GM18508 (cell line): Measurements from ENCODE around the gene CCSER1.
"Not testable (repeated sequence)": the region's sequence is repeated elsewhere in the genome, so short reads cannot be mapped to it uniquely, and the experiment has no call there.

Experiments used
- ATAC-seq: cut with Tn5 transposase; IDR thresholded peaks from one replicate; pipeline ENCODE4 v1.9.1; 2021; ENCODE audit warnings: moderate number of reproducible peaks; ENCODE audit not compliant: insufficient read depth, unreplicated experiment

Gene CCSER1

DNA sequence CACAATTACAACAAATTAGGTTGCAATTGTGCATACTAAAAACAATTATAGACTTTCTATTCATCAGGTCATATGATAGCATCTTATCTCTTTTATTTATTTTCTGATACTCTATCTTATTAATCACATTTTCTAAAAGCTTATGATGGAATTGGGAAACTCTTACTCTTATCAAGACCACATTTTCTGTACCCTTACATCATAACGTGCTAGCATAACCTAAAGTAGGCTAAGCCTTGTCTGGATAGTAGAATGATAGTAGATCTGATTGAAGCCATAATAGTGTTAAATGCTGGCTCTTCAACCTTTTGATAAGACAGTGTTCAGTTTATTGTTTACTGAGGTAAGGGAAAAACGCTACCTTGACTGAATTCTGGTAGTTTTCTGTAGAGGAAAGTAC lies 294.0 kb downstream of the CCSER1 start:
- ATAC-seq = no peak

GRCh38 chr4:90425893-90426292 lies 298.7 kb downstream of the CCSER1 start:
- no peak for ATAC-seq

GRCh38 chr4:90438522-90438921 lies 311.3 kb downstream of the CCSER1 start:
- ATAC-seq = no peak

- ATAC-seq = no peak
Measured at GRCh38 chr4:90441770-90442169, 314.6 kb downstream of the CCSER1 start.

DNA sequence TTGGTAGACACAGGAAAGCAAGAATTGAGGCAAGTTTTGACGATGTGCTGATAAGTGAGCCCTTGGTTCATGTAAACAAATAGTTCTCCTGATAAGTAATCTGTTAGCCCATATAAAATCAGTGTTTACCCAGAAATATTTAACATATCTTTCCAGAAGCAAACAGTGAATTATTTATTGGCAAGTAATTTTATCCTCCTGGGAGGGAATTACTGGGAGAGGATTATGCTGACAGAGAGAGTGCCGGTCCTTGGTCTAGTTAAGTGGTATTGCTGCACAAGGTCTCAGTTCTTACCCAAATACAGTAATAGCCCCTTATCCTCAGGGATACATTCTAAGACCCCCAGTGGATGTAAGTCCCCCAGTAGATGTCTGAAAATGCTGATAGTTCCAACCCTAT lies 315.4 kb downstream of the CCSER1 start:
- ATAC-seq = no peak

DNA sequence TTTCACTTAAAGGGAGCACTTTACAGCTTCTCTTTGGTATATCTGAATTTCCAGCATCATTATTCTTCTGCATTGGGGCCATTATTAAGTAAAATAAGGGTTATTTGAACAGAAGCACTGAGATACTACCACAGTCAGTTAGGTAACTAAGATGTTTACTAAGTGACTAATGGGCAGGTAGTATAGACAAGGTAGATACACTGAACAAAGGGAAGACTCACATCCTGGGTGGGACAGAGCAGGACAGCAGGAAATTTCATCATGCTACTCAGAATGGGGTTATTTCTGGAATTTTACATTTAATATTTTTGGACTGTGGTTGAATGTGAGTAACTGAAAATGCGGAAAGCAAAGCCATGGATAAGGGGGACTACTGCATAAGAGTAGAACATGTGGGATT lies 316.0 kb downstream of the CCSER1 start:
- no peak for ATAC-seq

DNA sequence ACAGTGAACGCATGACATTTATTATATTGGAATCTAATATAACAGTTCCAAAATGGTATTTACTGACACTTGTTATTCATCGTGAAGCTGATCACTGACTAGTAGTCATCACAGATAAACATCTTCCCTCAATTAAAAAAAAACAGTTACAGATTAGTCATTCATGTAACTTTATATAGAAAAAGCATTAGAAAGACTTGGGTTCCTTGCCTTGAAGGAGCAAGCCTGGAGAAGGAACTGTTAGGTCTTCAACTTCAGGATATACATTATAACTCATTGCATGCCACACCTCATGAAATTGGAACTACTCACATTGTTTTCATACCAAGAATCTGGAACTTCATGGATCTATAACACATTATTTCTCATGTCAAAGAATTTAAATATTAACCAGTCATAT lies 317.7 kb downstream of the CCSER1 start:
- ATAC-seq = no peak

DNA sequence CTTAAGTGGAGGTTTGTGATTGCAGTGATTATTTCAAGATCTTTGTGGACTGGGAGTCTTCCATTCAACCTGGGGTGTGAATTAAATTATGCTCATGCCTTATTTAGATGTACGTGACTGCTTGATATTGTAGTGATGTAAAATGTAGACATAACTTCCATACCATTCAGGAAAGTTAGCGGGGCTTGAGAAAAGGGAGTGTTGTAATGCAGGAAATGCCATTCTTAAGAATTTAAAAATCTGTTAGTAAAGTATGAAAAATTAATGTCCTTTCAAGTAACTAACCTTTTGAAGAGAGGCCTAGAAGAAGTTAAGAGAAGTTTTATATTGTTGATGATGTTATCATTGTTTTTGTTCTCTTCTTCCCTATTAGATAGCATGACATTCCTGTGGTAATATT lies 318.2 kb downstream of the CCSER1 start:
- no peak for ATAC-seq

DNA sequence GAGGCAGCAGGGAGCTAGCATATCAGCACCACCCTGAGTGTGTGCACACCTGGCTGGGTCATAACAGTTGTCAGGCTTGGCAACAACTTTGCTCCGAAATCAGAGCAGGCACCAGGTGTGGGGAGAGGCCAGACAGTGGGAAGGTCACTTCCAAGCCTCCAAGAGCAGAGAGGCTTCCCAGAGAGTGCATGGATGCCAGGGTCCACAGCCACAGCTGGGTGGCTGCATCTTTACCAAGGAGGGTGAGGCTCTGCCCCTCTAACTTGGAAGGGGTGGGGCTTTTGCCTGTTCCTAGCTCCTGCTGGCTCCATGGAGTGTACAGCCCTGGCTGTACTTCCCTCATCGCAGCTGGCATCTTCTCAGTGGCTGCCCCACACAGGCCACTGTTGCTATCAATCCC lies 322.4 kb downstream of the CCSER1 start:
- ATAC-seq = no peak

- ATAC-seq = no peak
Measured at GRCh38 chr4:90456891-90457290, 329.7 kb downstream of the CCSER1 start.

- no peak for ATAC-seq
Measured at GRCh38 chr4:90457817-90458216, 330.6 kb downstream of the CCSER1 start.

- ATAC-seq = no peak
Measured at GRCh38 chr4:90458576-90458975, 331.4 kb downstream of the CCSER1 start.

DNA sequence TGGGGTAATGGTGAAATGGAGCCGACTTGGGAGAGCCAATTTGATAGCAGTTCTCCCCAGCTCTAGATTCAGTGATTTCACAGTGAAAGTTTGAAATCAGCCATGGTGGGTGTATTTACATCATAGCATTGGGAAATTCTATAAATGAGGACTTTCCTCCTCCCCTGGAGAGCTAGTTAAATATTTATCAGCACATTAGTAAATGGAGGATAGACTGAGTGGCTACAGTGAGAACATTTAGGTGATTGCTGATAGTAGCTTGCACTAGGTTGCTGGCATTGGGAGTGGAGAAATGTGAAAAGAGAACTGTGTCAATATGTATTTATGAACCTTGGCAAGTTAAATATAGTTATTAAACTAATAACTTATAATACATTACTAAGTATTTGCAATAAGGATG lies 347.3 kb downstream of the CCSER1 start:
- no peak for ATAC-seq

DNA sequence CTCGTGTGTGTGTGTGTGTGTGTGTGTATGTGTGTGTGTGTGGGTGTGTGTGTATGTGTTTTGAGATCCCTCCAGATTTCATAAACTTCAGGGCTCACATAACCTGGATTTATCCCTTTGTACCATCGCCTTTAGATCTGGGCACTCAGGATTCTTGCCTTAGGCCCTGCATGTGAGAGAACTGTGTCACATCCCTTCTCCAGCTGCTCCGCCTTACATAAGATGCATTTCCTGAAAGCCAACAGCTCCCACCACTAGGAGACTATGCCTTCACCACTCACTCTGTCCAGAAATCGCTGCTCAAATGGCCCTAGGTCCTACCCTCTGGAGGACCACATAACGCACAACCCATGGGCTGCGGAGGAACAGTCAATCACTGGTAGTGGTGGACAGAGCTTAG lies 348.8 kb downstream of the CCSER1 start:
- ATAC-seq = no peak

- no peak for ATAC-seq
Measured at GRCh38 chr4:90476586-90476985, 349.4 kb downstream of the CCSER1 start.

DNA sequence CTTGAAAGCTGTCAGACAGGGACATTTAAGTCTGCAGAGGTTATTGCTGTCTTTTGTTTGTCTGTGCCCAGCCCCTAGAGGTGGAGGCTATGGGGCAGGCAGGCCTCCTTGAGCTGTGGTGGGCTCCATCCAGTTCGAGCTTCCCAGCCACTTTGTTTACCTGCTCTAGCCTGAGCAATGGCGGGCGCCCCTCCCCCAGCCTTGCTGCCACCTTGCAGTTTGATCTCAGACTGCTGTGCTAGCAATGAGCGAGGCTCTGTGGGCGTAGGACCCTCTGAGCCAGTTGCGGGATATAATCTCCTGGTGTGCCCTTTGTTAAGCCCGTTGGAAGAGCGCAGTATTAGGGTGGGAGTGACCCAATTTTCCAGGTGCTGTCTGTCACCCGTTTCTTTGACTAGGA lies 357.7 kb downstream of the CCSER1 start:
- not testable (repeated sequence) for ATAC-seq

DNA sequence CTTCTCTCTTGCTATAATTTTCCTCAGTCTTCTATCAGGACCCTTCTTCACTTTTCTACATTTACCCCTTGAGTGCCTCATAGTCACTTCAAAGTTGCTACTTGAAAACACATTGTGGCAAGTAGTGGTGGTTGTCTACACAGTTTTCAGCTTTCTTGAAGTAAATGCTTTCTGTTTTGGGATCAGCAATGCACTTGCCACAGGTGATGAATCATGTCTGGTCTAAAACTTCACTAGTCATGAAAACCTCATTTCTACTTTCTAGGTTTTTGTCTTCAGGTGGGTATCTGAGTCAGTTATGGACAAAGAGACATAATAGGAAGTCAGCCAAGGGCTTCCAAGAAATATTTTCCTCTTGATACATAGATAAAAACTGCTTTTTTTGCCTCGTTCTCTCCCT lies 359.2 kb downstream of the CCSER1 start:
- ATAC-seq = no peak

DNA sequence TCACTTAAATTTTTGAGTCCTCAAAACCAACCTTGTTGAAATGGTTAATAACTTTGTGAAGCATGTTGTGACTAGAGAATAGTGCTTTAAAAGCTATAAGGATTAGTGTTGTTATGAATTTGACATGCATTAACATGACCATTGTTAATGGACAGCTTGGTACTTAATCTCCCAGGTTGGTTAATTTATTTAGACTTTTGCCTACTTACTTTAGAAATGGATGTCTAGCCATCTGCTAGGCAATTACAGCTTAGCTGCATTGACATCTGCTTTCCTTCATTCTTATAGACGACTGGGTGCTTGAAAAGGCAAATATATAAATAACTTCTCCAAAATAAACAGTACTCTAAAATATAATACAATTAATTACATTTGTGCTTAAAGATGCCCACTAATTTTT lies 368.0 kb downstream of the CCSER1 start:
- no peak for ATAC-seq

DNA sequence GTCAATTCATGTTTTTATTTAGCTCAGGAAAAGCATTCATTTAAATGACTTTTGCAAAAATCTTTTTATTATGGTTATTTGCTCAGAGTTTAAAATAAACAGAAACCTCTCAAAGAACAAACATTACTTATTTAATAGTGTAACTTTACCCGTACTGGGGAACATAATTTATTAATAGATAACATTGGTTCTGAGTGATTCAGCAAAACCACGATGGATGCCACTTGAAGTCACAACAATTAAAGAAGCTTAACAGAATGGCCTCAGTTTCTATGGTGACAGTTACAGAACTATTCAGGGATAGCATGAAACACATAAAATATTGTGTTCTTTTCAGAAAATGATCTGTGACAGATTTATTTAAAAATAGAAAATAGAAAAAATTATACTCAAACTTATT lies 368.7 kb downstream of the CCSER1 start:
- no peak for ATAC-seq

- no peak for ATAC-seq
Measured at GRCh38 chr4:90498175-90498574, 371.0 kb downstream of the CCSER1 start.

GRCh38 chr4:90503677-90504076 lies 376.5 kb downstream of the CCSER1 start:
- ATAC-seq = no peak

GRCh38 chr4:90515191-90515590 lies 388.0 kb downstream of the CCSER1 start:
- ATAC-seq = no peak

- no peak for ATAC-seq
Measured at GRCh38 chr4:90528551-90528950, 401.4 kb downstream of the CCSER1 start.
